ENCODE measurements around the gene DPH1.

DPH1 gene

DNA sequence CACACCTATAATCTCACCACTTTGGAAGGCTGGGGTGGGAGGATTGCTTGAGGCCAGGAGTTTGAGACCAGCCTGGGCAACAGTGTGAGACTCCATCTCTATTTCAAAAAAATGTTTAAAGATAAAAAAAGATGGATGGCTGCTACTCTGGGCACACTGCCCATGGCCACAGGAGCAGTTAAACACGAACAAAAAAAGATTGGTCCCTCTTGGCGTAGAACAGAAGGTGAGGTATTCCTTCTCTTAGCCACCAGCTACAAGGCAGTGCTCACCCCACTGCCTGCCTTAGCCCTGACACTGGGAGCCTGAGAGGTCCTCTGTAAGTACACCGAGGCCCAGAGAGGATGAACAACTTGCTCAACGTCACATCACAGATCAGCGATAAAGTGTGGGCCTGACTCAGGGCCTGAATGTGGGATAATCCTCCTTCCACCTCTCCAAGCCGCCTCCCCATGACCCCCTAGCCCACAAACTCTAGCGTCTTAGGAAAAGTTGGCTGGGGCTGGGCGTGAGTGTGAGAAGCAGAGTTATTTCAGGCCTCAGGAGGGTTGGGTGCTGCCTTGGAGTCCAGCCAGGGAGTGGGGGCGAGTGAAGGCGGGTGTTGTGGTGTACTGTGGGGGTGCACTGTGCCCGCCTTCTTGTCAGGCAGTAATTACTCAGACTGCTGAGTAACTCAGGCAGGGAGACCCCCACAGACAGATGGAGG, 2.3 kb upstream of the DPH1 start:
- no peak for DNase-seq

- DNase-seq, result no peak
Measured at GRCh38 chr17:2028234-2028614, 1.7 kb upstream of the DPH1 start.

DNA sequence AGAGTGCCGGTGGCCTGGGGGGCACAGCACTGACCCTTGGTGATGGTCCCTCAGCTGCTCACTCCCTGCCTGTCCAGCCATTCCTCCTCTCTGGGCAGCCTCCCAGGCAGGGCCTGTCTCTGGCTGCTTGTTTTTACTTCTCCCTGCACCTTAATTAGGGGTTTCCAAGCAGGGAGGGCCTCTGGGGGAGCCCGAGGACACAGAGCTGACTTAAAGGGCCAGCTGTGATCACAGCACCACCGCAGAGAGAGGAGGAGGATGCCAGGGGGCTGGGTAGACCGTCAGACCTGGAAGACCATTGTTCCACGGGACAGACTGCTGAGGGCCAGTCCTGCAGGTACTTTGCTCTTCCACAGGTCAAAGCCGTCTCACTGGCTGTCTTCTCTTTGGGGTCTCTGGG, 1.2 kb upstream of the DPH1 start:
- DNase-seq, result no peak

DNA sequence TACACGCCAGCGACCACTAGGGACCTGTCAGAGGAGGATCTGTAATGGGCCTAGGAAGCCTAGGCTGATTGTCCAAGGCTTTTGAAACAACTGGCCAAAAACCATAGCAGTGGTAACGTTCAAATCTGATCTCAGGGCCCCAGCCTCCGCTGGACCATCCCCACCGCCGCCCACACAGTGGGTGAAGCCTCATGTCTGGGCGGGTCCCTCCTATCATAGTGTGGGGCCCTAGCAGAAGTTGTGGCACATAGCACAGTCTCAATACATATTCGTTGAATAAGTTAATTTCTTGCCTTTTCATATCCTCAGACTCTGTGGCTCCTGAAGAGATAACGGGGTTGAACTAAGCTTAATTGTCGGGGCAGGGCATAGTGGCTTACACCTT, 818 bp downstream of the DPH1 start:
- DNase-seq, result no peak

DNA sequence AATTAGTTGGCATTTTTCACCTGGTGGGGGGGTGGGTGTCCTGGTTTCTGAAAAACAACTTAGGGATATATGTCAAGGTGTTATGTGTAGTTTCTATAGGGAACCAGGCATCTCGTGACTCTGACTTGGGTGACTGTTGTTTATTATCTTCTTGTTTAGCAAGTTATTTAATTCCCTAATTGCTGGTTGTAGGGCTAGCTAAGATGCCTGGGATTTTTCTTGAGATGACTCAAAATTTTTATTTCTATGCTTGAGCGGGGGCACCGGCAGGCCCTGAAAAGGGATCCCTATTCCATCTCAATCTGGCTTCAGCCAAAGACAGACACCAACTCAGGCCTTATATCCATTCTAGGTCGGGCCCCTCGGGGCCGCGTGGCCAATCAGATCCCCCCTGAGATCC, 3.2 kb downstream of the DPH1 start:
- DNase-seq, result no peak

DNA sequence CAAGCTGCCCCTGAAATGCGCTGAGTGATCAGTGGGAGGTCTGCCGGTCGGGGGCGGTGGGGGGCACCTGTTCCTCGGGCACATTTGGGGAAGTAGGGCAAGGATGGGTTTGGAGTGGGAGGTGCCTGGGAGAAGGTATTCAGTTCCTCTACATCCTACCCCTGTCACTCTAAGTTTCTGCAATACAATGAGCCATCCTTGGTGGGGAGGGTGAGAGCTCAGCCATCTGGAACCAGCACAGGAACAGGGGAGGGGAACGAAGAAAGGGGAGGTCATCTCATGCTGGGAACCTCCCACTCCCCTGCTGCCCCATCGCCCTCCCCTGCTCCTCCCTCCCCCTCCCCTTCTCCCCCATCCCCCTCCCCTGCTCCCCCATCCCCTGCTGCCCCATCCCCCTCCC, 4.2 kb downstream of the DPH1 start:
- peak; percentile 60 for DNase-seq

DNA sequence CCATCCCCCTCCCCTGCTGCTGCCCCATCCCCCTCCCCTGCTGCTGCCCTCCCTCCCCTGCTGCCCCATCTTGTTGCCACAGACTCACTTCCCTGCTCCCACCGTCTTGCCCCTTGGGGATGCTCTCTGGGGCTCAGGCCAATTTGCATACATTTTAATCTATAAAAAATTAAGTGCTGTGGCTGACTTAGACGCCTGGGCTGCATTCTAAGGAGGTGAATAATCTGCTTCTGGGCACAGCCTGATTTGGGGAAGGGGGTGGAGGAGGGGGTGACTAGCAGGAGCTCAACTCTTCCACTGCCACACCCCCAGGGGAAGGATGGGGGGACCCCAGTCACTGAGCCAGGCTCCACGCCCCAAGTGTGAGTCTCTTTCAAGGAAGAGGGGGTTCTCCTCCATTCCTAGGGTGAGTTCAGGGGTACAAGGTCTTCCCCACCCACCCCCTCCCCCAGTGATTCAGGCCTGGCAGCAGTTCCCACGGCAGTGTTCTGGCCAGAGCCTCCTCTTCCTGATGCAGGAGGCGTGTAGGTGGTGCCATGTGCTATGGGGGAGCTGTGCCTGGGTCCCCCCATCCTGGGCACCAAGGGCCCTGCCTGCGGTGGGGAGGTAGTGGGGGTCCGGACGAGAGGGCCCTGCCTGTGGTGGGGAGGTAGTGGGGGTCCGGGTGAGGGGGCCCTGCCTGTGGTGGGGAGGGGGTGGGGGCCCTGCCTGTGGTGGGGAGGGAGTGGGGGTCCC, 5.0 kb downstream of the DPH1 start:
- peak; percentile 91 for DNase-seq

GRCh38 chr17:2035541-2036488, 5.9 kb downstream of the DPH1 start:
- DNase-seq, result no peak

GRCh38 chr17:2037155-2037554, 7.2 kb downstream of the DPH1 start:
- DNase-seq, result no peak

DNA sequence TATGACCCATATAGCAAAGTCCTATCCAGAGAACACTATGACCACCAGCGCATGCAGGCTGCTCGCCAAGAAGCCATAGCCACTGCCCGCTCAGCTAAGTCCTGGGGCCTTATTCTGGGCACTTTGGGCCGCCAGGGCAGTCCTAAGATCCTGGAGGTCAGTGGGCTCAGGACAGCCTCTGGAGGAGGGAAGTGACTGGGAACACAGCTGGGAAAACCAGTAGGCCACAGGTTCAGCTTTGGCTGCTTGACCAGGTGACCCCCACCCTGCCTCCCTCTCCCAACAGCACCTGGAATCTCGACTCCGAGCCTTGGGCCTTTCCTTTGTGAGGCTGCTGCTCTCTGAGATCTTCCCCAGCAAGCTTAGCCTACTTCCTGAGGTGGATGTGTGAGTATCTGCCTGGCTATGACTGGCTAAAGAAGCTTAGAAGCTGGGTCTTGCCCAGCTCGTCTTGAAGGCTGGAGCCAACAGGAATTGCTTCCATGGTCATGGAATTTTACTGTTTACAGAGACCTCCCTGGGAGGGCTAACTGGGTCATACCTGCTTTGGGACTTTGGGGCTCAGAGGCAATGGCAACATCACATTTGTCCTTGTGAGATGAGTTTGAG, 10.4 kb downstream of the DPH1 start:
- DNase-seq, result no peak

DNA sequence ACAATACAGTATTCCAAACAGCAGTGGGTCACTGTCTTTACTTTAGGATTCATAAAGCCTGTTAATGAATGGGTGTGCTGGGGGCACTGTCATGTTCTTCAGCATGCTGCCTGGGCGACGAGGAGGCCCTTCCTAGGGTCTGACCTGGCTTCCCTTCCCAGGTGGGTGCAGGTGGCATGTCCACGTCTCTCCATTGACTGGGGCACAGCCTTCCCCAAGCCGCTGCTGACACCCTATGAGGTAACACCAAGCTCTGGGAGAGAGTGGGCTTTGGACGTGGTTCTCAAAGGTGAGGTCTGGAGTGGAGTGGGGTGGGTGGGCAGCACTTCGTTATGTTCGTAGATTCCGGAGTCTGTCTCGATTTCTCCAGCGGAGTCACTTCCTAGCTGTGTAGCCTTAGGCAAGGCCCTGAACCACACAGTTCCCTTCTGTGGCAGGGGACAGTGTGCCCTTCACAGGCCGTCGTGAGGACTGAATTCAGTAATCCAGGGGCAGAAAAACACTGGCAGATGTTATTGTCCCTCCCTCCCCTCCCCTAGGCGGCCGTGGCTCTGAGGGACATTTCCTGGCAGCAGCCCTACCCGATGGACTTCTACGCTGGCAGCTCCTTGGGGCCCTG, 11.1 kb downstream of the DPH1 start:
- DNase-seq, result no peak

- DNase-seq, result peak; percentile 93
Measured at GRCh38 chr17:2041561-2042389, 11.8 kb downstream of the DPH1 start, which contains the start of gene OVCA2. TSS of gene OVCA2 (plus strand) at chr17:2042022. CDS start at chr17:2042048, 26 bp downstream.

DNA sequence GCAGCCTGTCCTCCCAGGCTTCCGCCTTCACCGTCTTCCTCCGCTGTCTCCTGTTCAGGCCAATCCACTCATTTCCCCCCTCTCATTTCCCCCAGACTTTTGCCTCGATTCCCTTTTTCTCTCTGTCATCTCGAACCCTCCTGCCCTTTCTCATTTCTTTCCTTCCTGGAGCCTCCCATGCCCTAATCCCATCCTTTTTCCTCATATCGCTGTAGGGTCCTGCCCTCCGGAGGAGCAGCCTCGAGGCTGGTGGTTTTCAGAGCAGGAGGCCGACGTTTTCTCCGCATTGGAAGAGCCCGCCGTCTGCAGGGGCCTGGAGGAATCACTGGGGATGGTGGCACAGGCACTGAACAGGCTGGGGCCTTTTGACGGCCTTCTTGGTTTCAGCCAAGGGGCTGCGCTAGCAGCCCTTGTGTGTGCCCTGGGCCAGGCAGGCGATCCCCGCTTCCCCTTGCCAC, 12.5 kb downstream of the DPH1 start:
- peak; percentile 54 for DNase-seq

GRCh38 chr17:2042933-2043332, 13.0 kb downstream of the DPH1 start:
- DNase-seq, result no peak

DNA sequence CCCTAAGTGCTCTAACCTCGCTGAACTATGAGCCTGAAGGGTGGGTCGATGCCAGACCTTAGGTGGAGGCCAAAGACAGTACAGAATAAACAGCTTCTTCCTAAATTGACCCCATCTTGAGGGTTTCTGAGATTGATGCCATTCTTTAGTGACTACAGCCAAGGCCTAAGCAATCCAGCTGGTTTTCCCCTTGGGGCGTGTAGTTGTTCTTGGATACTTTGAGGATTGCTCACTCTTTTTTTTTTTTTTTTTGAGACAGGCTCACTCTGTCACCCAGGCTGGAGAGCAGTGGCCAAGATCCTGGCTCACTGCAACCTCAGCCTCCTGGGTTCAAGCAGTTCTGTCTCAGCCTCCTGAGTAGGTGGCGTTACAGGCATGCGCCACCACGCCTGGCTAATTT, 13.8 kb downstream of the DPH1 start:
- peak; percentile 79 for DNase-seq

DNA sequence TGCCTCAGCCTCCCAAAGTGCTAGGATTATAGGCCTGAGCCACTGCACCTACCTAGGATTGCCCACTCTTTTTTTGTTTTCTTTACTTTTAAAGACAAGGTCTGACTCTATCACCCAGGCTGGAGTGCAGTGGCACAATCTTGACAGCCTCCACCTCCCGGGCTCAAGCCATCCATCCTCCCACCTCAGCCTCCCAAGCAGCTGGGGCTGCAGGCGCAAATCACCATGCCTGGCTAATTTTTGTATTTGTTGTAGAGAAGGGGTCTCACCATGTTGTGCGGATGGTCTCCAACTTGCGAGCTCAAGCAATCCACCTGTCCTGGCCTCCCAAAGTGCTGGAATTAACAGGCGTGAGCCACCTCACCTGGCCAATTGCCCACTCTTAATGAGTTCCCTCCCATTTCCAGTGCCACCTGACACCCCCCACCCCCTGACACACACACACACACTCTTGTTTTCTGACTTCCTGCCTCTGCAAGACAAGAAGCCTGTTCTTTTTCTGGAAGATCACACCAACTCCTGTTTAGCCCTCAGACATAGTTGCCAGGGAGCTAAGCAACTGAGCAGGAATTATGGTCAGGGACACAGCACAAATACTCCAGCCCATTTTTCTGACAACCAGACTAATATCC, 14.4 kb downstream of the DPH1 start:
- no peak for DNase-seq

DNA sequence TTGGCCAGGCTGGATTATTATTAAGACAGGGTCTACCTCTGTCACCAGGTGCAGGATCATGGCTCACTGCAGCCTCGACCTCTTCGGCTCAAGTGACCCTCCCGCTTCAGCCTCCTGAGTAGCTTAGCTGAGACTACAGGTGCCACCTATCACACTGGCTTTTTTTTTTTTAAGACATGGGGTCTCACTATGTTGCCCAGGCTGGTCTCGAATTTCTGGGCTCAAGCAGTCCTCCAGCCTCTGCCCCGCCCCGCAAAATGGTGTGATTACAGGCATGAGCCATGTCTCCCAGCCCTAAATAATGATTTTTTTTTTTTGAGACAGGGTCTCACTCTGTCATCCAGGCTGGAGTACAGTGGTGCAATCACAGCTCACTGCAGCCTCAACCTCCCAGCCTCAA, 17.6 kb downstream of the DPH1 start:
- DNase-seq, result no peak

GRCh38 chr17:2048805-2049204, 18.9 kb downstream of the DPH1 start:
- no peak for DNase-seq

- DNase-seq, result peak; percentile 79
Measured at GRCh38 chr17:2049333-2050299, 19.7 kb downstream of the DPH1 start.

Data from fibroblast of skin of back (primary cell).